Hepatic stellate cell (primary cell): Measurements from ENCODE around the gene DTD1.

Source experiments
- DNase-seq: peaks from one replicate; pipeline ENCODE4 v3.0.0; 2011; ENCODE audit warnings: low spot score

Gene DTD1

DNA sequence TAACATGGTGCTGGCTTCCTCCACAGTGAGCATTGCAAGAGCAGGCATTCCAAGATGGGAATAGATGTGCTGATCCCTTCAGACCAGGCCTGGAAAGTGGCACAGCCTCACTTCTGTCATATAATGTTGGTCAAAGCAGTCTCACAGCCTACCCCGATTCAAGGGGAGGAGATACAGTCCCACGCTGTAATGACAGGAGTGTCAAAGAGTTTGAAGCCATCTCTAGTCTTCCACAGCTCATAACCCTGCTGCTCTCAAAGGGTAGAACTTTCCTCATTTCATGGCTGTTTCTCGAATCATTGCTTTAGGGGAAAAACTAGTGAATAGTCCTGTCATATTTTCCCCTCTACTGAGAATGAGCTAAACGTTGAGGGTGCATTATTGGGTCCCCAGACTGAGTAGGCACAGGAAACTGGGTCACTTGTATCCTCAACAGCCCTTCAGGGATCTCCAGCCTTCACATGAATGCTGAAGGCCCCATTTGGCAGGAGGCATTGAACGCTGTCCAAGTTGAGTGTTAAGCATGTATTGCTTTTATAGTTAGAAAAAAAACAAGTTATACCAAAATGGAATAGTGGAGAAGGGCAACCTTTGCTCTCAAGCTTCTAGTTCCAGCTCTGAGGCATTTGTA, 27.3 kb downstream of the DTD1 start:
- DNase-seq, result no peak

DNA sequence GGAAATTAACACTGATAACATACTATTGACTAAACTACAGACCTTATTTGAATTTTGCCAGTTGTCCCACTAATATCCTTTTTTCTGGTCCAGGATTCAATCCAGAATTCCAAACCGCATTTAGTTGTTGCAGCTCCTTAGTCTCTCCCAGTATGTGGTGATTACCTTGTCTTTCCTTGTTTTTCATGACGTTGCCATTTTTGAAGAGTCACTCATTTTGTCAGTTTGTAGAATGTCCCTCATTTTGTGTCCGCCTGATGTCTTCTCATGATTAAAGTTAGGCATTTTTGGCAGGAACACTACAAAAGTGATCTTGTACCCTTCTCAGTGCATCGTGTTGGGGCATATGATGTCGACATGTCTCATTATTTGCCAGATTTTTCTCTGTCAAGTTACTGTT, 33.1 kb downstream of the DTD1 start:
- DNase-seq, result no peak

DNA sequence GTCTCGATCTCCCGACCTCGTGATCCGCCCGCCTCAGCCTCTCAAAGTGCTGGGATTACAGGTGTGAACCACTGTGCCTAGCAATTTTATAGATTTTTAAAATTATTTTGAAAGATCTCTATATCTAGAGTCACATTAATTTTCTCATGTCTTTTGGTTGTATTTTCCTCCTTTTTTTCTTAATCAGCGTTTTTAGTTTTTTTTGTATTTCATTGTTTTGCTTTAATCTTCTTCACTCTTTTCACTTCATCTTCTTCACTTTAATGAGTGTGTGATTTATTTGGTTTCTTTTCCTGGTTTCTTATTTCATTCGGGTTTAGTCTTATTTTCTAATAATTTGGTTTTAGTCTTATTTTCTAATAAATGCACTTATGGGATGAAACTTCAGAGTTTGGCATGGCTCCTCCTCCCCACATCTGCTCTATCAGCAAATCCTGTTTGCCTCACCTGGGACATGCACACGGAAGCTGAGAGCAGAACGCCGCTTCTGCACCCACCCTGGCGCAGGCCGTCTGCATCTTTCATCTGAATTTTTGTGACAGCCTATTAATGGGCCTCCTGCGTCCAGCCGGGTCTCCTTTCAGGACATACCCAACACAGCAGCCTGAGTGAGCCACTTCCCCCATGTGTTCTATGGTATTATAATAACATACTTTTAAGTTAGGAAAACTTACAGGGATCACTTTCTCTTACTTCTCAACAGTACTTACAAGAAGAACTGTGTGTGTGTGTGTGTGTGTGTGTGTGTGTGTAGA, 35.5 kb downstream of the DTD1 start:
- DNase-seq, result no peak

DNA sequence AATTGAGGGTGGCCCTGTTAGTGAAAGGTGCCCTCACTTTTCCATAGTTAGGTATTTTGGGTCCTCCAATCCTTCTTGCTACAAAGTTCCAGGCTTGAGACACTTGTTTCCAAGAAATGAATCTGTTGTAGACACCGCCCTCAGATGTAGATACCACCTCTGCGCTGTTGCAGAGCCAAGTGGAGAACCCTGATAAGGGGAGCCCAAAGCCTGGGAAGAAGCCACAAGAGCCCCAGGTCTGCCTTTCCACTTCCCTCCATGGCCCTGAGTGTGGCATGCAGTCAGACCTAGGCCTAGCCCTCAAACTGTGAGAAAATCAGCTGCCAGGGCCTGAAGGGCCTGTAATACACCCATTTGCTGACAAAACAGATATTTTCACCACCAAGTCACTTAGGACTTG, 37.1 kb downstream of the DTD1 start:
- DNase-seq, result no peak

DNA sequence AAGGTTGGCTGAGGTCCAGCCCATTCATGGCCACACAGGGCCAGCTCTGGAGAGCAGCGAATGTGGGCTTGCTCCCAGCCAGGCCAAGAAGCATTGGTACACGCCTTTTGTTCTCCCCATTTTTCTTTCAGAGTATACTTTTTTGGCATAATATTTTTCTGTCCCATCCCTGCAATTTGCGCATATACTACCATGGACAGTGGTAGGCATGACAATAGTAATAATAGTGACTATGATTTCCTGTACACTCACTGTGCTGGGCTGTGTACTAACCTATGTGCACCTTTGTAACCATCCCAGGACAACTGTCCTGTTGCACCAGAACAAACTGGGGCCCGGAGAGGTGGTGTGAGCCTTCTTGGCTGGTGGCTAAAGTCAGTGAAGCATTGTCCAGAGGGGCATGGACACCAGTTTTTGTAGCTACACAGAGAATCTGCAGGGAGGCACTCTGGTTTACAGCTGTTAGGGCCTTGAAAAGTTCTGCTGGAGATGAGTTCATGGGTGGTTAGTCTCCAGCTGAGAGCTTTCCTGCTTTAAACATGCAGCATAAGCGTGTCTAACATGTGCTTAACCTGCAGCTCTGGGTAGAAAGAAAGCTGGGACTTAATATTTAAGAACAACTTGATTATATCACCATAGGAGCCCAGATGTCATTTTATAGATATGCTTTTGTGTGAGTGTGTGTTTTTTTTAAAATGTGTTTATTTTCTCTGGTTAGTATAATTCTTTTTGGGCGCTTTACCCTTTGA, 38.2 kb downstream of the DTD1 start:
- DNase-seq, result no peak

DNA sequence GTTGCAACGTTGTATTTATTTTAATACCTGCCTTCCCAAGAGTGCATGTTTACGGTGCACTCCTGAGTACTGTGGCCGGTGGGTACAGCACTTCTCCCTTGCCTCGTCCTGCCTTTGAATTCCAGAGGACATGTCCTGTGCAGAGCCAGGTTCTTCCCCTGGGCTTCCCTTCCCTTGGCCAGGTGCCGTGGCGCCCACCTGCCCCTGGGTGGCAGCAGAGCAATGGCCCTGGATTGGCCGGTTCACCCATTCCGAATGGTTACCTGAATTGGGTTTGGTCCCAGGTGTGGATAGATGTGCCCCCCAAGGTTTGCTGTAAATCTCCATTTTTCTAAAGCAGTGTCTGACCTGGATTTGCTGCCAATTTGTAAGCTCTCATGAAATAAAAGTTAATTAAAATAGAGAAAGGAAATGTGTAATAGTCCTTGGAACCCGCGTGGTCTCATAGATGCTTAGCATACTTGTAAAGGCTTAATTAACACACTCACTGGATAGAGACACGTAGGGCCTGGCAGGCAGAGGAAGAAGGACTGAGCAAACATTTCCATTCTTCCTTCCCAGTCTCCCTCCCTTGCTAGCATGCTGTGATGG, 40.6 kb downstream of the DTD1 start:
- no peak for DNase-seq

DNA sequence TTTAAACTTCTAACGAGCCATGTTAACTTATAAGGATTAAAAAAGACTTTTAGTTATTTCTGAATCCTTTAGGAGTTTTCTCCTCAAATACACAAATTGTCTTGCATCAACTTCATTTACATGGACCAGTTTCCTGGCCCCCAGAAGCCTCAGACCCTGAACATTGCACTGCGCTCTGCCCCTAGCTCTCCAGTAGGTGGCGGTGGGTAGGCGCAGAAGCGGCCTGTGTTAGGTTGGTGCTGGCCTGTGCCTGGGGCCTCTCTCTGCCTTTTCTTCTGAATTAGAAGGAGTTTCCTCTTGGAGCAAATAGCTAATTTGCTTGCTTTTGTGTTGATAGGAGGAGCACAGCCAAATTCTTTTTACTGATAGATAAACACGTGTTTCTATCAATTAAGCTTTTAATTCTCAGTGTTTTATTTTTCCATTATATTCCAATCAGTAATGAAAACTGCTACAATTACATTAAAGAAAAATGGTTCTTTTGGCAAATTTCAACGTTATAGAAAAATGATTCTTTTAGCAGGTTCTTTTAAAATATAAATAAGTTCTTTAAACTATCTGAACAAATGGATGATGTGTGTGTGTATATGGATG, 44.4 kb downstream of the DTD1 start:
- peak; percentile 59 for DNase-seq

DNA sequence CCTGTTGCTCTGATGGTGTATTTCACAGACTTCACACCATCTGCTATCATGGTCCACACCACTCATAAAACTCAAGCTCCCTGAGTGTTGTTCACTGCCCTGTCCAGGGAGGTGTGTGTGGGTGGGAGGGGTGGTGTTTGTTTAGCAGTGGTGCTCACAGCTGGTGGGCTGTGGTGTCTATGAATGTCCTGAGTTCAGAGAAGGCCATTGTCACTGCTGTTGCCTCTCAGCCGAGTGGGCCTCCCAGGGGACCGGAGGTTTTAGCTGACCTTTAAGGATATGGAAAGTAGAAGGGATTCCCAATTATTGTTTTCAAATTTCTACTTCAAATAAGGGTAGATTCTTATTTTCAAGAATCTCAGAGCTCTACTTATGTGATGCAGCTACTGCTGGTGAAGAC, 45.6 kb downstream of the DTD1 start:
- DNase-seq, result no peak

DNA sequence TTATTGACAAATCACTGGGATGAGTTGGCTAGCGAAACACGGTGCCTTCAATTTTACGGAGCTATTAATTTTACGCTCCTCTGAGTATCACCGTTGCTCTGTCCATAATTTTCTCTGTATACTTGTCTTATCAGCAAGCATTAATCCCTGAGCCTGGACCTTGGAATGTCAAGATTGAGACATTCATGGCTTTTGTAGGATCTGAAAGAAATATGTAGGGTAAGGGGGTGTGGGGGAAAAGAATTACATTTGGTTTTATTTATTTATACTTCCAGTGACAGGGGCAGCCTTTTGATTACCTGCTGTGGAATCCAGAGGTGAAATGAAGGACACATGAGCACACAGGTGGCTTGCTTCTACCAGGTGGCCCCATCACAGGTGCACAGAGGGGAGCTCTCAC, 46.6 kb downstream of the DTD1 start:
- no peak for DNase-seq

DNA sequence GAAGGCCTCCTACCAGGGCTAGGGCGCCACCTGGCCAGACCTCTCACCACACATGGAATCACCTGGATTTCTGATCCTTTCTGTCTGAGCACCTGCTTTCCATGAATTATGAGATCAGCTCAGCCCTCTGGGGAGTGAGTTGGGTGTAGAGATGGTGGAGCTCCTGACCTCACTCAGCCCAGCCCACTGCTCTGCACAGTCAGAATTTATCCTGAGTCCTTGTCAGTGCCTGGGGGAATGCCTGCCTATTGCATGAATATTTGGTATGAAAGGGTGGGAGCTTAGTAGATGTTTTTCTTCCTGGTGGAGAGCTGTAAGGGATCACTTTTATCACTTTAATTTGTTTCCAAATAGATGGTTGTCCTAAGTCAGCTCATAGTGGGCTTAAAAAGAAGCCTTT, 47.5 kb downstream of the DTD1 start:
- no peak for DNase-seq

DNA sequence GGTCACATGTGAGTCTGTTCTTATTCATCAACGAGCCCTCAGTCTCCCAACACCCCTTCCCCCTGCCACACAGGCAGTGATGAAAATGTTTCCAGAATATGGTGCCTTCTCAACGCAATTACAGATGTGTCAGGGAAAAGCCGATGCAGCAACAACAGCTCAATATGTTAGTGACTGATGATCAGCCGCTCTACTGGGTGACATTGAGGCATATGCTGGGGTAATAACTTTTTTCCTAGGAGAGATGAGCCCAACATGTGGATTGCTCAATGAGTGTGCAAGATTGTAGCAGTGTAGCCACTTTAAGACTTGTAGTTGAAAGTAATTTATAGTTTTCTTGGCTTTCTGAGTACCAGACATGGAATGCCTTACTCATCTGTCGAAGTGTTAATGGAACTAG, 49.4 kb downstream of the DTD1 start:
- no peak for DNase-seq

DNA sequence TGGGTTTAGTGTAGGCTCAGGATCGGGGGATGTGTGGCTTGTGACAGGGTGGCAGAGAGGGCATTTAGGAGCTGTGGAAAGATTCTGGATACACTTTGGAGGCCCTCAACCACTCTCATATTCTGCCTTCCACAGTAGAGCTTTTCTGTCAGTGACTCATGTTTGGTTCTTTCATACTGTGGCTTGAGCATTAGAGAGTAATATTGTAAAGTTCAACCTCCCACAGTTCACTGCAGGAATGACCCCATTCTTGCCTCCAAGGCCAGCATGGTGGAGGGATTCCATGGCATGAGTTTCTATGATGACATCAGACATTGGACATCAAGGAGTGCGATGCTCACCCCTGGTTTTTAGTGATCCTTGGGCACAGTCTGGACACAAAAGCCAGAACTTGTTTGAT, 50.9 kb downstream of the DTD1 start:
- DNase-seq, result no peak

DNA sequence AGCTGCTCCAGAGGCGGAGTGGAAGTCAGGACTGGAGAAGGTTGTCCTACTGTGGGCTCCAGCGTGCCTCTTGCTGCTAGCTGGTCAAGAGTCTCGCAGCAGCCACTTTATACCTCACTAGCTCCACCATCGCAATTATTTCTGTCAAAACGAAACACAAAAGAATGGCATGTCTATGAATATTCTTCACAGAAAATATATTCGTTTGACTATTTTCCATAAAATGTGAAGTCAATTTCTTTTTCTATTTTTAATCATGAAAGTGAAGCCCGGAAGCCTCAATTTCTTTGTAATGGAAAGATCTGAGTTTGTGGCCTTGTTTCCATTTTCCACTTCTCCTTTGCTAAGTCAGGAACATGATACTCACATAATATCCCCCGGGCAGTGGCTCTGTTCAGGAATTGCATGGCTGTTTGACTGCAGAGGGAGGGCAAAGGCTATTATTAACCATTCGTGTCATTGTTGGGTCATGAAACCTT, 51.7 kb downstream of the DTD1 start:
- no peak for DNase-seq

DNA sequence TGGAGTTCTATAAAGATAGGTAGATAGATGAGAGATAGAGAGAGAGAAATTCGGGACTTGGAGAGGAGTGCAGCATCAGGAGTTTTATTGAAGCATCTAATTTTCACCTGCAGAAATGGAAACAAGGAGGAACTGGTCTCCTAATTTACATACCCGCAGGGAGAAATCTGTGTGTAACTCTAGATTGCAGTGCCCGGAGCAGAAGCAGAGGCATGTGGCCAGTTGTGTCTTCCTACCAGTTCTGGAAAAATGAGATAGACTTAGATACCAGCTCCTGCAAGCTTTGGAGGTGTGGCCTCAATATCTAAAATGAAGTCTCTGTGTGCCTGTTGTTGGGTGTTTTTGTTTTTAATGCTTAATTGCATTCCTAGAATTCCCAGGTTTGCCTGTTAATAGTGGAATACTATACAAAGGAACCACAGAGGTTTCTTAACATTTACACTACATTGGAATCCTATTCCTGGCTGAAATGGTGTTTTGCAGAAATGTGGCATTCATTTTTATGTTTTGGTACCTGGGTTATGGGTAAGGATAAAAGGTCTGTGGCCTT, 57.4 kb downstream of the DTD1 start:
- DNase-seq, result no peak

DNA sequence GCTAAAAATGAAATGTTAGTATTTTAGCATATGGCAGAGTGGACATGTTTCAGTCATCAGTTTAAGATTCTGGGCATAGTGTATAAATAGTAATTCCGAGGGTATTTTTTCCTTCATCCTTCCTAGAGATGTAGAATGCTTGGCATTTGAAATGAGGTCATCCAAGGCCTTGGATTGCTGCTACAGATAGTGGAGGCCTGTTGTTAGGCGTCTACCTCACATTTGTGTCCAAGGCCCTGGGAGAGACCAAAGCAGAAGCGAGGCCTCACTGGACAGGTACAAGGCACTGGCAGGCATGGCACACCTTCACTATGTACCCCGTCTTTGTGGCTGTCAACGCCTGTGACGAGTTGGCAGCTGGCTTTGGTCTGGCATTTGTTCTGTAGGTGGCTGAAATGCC, 58.0 kb downstream of the DTD1 start:
- DNase-seq, result no peak

DNA sequence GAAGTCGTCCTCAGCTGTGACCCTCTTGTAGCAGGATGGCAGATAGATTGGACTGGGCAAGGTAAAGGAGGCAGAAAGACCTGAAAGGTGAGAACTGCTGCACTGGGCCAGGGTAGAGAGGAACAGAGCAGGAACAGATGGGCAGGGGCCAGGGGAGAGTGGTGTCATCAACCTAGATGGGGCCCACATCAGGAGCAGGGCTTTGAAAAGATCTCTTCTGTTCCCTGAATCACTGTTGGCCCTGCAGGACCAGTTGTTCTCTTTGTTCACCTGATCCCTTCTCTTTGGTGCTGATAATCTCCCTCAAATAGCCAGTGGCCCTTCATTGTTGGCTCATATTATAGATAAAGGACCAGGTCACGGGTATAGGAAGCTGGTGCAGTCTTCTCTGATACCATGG, 59.9 kb downstream of the DTD1 start:
- DNase-seq, result no peak

DNA sequence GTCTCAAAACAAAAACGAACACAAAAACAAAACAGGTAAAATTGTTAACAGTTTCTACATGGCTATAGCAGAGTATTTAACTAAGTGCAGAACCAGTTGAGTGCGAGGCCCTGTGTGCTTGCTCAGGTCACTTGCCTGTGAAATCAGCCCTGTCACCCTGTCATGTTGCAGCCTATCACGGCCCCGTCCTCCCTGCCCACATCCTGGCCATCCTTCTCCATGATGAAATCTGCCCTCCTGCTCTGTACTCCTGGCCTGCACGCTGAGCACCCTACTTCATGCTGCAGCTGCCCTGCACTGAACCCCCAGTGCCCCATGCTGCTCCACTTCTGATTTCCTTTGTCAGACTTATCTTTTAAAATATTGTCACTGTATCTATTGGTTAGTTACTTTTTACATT, 62.4 kb downstream of the DTD1 start:
- no peak for DNase-seq

DNA sequence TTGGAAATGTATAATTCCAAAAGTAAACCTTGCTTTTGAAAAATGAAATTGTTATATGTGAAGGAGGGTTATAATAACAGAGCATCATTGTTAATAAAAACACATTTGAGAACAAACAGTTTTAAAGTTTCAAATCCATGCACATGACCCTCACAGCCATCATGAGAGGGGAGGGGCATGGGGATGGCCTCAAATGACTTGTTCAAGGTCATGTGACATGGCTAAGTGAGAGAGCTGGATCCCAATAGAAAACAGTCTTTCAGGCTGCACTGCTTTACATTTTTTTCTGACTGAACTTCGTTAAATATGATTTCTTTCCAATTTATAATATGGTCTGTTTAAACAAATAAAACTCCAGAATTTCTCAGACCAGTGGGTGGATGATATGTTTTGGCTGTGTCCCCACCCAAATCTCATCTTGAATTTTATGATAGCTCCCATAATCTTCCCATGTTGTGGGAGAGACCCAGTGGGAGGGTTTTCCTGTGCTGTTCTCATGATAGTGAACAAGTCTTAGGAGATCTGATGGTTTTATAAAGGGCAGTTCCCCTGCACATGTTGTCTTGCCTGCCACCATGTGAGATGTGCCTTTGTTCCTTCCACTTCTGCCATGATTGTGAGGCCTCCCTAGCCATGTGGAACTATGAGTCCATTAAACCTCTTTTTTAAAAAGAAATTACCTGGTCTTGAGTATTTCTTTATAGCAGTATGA, 66.0 kb downstream of the DTD1 start:
- no peak for DNase-seq

DNA sequence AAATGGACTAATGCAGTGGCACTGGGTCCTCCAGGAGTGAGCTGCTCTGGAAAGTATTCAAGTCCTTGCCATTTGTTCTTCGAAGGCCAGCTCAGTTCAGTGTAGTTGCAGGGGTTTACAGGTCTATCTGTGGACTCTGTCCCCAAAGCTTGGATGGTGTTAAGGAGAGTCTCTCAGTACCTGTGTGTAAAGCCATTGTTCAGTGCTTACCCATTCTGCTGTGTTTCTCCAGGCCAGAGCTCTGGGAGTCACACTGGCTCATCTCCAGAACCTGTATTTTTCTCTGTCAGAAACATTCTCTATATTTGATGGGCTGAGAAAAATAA, 66.6 kb downstream of the DTD1 start:
- DNase-seq, result no peak

DNA sequence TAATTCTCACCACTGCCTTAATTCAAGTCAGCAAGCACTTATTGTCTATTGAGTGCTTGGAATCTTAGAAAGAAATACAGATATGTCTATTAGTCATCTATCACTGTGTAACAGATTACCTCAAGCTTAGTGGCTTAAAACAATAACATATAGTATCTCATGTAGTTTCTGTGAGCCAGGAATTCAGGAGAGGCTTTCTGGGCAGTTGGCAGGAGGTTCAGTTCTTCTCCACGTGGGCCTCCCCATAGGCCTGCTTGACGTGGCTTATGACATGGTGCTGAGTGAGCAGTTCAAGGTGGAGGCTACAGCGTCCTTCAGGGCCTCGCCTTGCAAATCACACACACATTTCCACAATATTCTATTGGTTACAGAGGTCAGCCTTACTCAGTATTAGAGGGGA, 69.7 kb downstream of the DTD1 start:
- no peak for DNase-seq

DNA sequence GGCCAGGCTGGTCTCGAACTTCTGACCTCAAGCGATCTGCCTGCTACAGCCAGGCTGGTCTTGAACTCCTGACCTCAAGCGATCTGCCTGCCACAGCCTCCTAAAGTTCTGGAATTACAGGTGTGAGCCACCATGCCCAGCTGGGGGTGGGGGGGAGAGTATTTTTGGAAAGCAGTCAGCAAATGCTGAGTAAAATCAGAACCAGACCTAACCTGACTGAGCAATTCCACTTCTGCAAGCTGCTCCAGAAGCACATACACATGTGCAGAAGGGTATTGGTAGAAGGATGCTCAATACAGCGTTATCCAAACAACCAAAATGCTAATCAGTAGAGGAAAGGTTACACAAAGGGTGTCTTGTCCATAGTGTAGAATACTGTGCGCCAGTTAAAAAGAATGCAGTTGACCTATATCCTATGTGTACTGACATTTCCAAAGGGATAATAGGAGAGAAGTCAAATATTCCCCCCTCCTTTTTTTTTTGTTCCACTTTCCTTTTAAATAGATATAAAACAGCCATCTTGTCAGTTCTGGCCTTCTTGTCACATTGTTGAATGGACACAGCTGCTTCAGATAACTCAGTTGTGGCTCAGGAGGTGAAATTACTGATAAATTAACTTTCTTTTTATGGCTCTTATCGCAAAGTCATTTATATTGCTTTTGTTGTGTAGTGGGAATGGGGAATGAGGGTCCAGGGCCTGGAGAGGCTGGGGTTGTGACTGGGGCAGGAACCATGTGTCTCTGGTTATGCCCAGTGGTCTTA, 74.6 kb downstream of the DTD1 start:
- no peak for DNase-seq
